WTC11 (cell line): ENCODE results near the gene PHLDA3. TPM values are rescaled to one million over a fixed set of nuclear protein-coding genes. Genes with fewer than 3 reads are reported as not detected.
A peak's percentile ranks its signal among the peaks of the same experiment; 100 is the strongest.

Experiments
- ATAC-seq: fragments of 200-7000 bp; cut with Tn5 transposase; 2 replicates; pipeline ENCODE4 v1.10.0; 2021; ENCODE audit warnings: mild to moderate bottlenecking, moderate library complexity
- CTCF ChIA-PET: fragments of 300-600 bp; sonication (Branson Sonifier 250); formaldehyde crosslinking; loops from one replicate; lab custom pipeline; 2021; ENCODE audit warnings: antibody characterized with exemption; lab: Charles Lee
- POLR2A ChIA-PET: fragments of 350-600 bp; sonication (Branson Sonifier 250); formaldehyde crosslinking; loops from one replicate; lab custom pipeline; 2021; ENCODE audit warnings: antibody characterized with exemption; lab: Charles Lee
- DNase-seq: peaks from one replicate; pipeline ENCODE4 v3.0.0; 2021; ENCODE audit warnings: low spot score
- H3K27ac Mint-ChIP-seq: 2 replicates; pipeline ENCODE4 v1.8.0; 2021; ENCODE audit warnings: mixed read lengths
- H3K27me3 Mint-ChIP-seq: 2 replicates; pipeline ENCODE4 v1.8.0; 2021; ENCODE audit warnings: low read depth, mild to moderate bottlenecking, moderate library complexity, mixed read lengths
- H3K36me3 Mint-ChIP-seq: 2 replicates; pipeline ENCODE4 v1.8.0; 2021; ENCODE audit warnings: mixed read lengths
- H3K4me1 Mint-ChIP-seq: 2 replicates; pipeline ENCODE4 v1.8.0; 2022; ENCODE audit warnings: mixed read lengths
- H3K4me3 Mint-ChIP-seq: 2 replicates; pipeline ENCODE4 v1.8.0; 2021; ENCODE audit warnings: mild to moderate bottlenecking, moderate library complexity, mixed read lengths
- H3K9me3 Mint-ChIP-seq: 2 replicates; pipeline ENCODE4 v1.8.0; 2021; ENCODE audit warnings: mixed read lengths
- ELF4 ChIP-seq: sonication (generic); formaldehyde crosslinking; IDR thresholded peaks from 2 replicates; pipeline ENCODE4 v1.8.1; 2022; ENCODE audit warnings: low read depth, mild to moderate bottlenecking, moderate library complexity, missing genetic modification reagents
- ETV6 ChIP-seq: sonication (generic); formaldehyde crosslinking; IDR thresholded peaks from 2 replicates; pipeline ENCODE4 v1.8.1; 2022; ENCODE audit warnings: mild to moderate bottlenecking, missing genetic modification reagents
- FOXK1 ChIP-seq: sonication (generic); formaldehyde crosslinking; IDR thresholded peaks from 2 replicates; pipeline ENCODE4 v1.8.0; 2022; ENCODE audit warnings: mild to moderate bottlenecking, moderate library complexity, missing genetic modification reagents
- FOXP1 ChIP-seq: sonication (generic); formaldehyde crosslinking; IDR thresholded peaks from 2 replicates; pipeline ENCODE4 v1.8.0; 2022; ENCODE audit warnings: missing genetic modification reagents, mild to moderate bottlenecking, moderate library complexity, borderline replicate concordance
- SMAD4 ChIP-seq: sonication (generic); formaldehyde crosslinking; IDR thresholded peaks from 2 replicates; pipeline ENCODE4 v1.8.0; 2022; ENCODE audit warnings: mild to moderate bottlenecking, missing genetic modification reagents
- ZBTB43 ChIP-seq: sonication (generic); formaldehyde crosslinking; IDR thresholded peaks from 2 replicates; pipeline ENCODE4 v1.8.1; 2023; ENCODE audit warnings: mild to moderate bottlenecking, missing genetic modification reagents
- ZNF121 ChIP-seq: sonication (generic); formaldehyde crosslinking; IDR thresholded peaks from 2 replicates; pipeline ENCODE4 v1.8.0; 2023; ENCODE audit warnings: missing genetic modification reagents
- total RNA-seq: library from RNA; stranded (reverse); gene quantifications from 3 replicates; pipeline ENCODE4 v1.2.3, GENCODE V29; 2021
- TF ChIP-seq, protein P1 (sequence below): fragments of 250-450 bp; sonication (Bioruptor Pico); IDR thresholded peaks from 2 replicates; pipeline ENCODE4 v1.9.0; 2021; ENCODE audit warnings: mild to moderate bottlenecking, borderline replicate concordance
- TF ChIP-seq, protein P2 (sequence below): fragments of 200-600 bp; IDR thresholded peaks from 2 replicates; pipeline ENCODE4 v1.8.0; 2022; ENCODE audit warnings: antibody characterized with exemption
- TF ChIP-seq, protein P3 (sequence below): sonication (generic); formaldehyde crosslinking; conservative IDR thresholded peaks from 2 replicates; pipeline ENCODE4 v1.8.1; 2023; ENCODE audit warnings: mild to moderate bottlenecking, low read depth, missing genetic modification reagents, moderate library complexity
- TF ChIP-seq, protein P4 (sequence below): sonication (generic); formaldehyde crosslinking; IDR thresholded peaks from 2 replicates; pipeline ENCODE4 v1.8.1; 2022; ENCODE audit warnings: mild to moderate bottlenecking, moderate library complexity, missing genetic modification reagents

PHLDA3 gene
- total RNA-seq, 1 experiment from 2014 or later: 95.1 TPM

DNA sequence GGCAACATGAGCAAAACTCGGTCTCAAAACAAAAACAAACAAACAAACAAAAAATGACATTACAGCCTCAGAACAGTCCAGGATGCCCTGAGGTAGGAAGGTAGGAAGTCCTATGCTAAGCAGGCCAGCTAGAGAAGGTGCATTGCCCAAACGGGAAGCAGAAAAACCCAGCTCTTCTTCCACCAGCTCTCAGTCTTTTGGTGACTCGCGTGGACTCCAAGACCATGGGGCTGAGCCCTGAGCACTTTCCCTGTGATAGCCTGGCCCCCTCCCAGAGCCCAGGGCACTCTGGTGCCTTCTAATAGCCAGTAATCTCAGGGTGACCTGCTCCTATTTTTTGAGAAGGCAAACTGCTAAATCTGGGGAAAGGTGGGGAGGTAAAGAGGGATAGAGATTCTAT lies 16.1 kb downstream of the PHLDA3 start:
- no peaks in the 10 kb centered on the region; the same call in 1 of the 2 replicates for H3K27me3 Mint-ChIP-seq
- no peaks in the 10 kb centered on the region for H3K36me3 Mint-ChIP-seq
- no peak for ATAC-seq
- ChIA-PET CTCF (interaction anchor here (0.6 to 3.6 kb wide), 5 partner anchors 10 to 60 kb away, joined by 4 to 31 read pairs (median 5); no protein-coding TSS in a partner anchor), POLR2A (interaction anchor here (0.6 kb wide), 1 partner anchor 25 kb away, joined by 3 read pairs; no protein-coding TSS in a partner anchor)
- H3K4me1 Mint-ChIP-seq: peaks cover 60% of the 10 kb centered on the region
- H3K4me3 Mint-ChIP-seq: no peak overlapping the region
- no peak overlapping the region for H3K27ac Mint-ChIP-seq
- no peak for TF ChIP-seq FOXK1
- H3K9me3 Mint-ChIP-seq: no peaks in the 10 kb centered on the region
- DNase-seq: no peak

DNA sequence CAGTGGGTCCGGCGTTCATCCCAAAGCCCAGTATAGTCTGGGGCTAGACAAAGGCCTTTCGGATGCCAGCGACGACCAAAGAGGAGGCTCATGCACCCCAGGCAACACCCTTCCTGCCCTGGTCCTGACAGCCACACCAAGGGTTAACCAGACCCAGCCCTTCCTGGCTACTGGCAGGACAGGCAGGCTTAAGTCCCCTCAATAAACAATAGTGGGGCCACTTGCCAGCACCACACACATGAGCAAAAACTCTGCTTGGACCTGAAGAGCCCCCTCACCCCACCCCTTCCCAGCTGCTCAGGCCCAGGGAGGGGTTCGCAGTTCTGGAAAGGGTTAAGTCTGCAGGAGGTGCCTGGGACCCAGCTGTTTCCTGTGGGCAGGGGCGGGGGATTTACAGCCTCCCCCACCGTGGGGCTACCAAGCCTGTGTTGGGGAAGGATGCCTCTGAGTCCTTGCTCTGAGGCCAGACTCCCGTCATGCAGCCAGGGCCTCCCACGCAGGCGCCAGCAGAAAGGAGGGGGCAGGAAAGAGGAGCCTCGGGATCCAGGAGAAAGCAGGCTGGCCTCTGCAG lies 18.2 kb downstream of the PHLDA3 start:
- peaks cover 42% of the 10 kb centered on the region for H3K4me1 Mint-ChIP-seq
- DNase-seq (peak; percentile 39), ATAC-seq (peak; percentile 11)
- no peaks in the 10 kb centered on the region; the same call in 1 of the 2 replicates for H3K27me3 Mint-ChIP-seq
- ChIA-PET POLR2A (no interaction called here), CTCF (interaction anchor here (2.0 to 8.3 kb wide), 5 partner anchors 12 to 62 kb away, joined by 10 to 264 read pairs (median 13); partner anchors contain the start of gene PHLDA3)
- no peaks in the 10 kb centered on the region for H3K9me3 Mint-ChIP-seq
- H3K4me3 Mint-ChIP-seq: no peak overlapping the region
- no peak overlapping the region for H3K27ac Mint-ChIP-seq
- no peaks in the 10 kb centered on the region for H3K36me3 Mint-ChIP-seq
- TF ChIP-seq SMAD4 (CRISPR knock-in tag): no peak

GRCh38 chr1:201448990-201449389 lies 20.0 kb downstream of the PHLDA3 start:
- ATAC-seq: no peak; the same call in 1 of the 2 replicates
- TF ChIP-seq ZNF121 (CRISPR knock-in tag): peak; percentile 86
- TF ChIP-seq, protein P1, sequence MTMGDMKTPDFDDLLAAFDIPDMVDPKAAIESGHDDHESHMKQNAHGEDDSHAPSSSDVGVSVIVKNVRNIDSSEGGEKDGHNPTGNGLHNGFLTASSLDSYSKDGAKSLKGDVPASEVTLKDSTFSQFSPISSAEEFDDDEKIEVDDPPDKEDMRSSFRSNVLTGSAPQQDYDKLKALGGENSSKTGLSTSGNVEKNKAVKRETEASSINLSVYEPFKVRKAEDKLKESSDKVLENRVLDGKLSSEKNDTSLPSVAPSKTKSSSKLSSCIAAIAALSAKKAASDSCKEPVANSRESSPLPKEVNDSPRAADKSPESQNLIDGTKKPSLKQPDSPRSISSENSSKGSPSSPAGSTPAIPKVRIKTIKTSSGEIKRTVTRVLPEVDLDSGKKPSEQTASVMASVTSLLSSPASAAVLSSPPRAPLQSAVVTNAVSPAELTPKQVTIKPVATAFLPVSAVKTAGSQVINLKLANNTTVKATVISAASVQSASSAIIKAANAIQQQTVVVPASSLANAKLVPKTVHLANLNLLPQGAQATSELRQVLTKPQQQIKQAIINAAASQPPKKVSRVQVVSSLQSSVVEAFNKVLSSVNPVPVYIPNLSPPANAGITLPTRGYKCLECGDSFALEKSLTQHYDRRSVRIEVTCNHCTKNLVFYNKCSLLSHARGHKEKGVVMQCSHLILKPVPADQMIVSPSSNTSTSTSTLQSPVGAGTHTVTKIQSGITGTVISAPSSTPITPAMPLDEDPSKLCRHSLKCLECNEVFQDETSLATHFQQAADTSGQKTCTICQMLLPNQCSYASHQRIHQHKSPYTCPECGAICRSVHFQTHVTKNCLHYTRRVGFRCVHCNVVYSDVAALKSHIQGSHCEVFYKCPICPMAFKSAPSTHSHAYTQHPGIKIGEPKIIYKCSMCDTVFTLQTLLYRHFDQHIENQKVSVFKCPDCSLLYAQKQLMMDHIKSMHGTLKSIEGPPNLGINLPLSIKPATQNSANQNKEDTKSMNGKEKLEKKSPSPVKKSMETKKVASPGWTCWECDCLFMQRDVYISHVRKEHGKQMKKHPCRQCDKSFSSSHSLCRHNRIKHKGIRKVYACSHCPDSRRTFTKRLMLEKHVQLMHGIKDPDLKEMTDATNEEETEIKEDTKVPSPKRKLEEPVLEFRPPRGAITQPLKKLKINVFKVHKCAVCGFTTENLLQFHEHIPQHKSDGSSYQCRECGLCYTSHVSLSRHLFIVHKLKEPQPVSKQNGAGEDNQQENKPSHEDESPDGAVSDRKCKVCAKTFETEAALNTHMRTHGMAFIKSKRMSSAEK: no peak
- no peak overlapping the region for H3K27ac Mint-ChIP-seq
- no peaks in the 10 kb centered on the region for H3K36me3 Mint-ChIP-seq
- peaks cover 29% of the 10 kb centered on the region for H3K4me1 Mint-ChIP-seq
- DNase-seq: no peak
- no peak overlapping the region for H3K4me3 Mint-ChIP-seq
- CTCF ChIA-PET: interaction anchor here (0.6 to 8.3 kb wide), 38 partner anchors 8 to 498 kb away, joined by 3 to 264 read pairs (median 7); partner anchors contain the start of genes CSRP1, LMOD1, PHLDA3 and PKP1
- peaks cover under 1% of the 10 kb centered on the region; the same call in 1 of the 2 replicates for H3K27me3 Mint-ChIP-seq
- POLR2A ChIA-PET: interaction anchor here (1.3 kb wide), 3 partner anchors 9 to 32 kb away, joined by 3 to 17 read pairs (median 8); partner anchors contain the start of gene PHLDA3
- H3K9me3 Mint-ChIP-seq: no peaks in the 10 kb centered on the region

DNA sequence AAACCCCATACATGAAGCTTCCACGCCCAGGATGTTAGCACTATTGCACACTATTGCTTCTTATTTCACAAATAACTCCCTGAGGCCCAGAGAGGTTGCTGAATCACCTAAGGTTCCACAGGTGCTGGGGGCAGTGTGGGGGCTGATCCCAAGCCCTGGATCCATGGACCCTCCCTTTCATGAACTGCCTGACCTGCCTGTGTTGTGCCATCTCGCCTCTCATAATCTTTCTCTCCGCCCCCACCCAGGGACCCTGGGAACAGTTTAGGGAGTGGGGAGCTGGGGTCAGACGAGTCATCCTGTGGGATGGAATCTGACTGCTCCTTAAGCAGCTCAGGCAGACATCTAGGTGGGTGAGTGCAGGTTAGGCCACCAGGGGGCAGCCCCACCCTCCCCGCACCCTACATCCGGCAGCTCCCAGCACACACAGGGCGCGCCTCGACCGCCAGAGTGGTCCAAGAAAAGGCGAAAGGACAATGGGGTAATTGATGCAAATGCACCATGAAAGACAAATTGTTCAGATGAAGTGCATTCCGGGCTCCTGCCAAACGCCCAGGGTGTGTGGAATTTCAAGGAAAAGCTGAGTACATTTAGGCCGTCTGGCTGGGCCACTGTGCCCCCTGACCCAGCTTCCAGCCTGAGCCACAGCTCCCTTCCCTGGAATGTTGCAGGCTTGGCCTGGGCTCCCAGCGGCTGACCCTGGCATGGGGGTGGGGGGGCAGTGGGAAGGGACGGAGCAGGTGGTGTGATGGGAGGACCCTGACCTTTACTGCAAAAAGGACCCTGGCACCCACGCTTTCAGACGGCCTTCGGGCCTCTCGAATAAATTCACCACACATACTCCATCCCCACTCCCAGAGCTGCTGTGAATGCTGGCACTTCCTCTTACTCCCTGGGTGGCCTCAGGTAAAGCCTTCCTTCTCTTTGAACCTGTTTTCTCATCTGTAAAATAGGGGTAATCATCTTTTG lies 20.8 kb downstream of the PHLDA3 start:
- H3K27ac Mint-ChIP-seq: no peak overlapping the region
- TF ChIP-seq, protein P2, sequence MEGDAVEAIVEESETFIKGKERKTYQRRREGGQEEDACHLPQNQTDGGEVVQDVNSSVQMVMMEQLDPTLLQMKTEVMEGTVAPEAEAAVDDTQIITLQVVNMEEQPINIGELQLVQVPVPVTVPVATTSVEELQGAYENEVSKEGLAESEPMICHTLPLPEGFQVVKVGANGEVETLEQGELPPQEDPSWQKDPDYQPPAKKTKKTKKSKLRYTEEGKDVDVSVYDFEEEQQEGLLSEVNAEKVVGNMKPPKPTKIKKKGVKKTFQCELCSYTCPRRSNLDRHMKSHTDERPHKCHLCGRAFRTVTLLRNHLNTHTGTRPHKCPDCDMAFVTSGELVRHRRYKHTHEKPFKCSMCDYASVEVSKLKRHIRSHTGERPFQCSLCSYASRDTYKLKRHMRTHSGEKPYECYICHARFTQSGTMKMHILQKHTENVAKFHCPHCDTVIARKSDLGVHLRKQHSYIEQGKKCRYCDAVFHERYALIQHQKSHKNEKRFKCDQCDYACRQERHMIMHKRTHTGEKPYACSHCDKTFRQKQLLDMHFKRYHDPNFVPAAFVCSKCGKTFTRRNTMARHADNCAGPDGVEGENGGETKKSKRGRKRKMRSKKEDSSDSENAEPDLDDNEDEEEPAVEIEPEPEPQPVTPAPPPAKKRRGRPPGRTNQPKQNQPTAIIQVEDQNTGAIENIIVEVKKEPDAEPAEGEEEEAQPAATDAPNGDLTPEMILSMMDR: peak; percentile 80
- TF ChIP-seq ETV6: no peak
- TF ChIP-seq, protein P3, sequence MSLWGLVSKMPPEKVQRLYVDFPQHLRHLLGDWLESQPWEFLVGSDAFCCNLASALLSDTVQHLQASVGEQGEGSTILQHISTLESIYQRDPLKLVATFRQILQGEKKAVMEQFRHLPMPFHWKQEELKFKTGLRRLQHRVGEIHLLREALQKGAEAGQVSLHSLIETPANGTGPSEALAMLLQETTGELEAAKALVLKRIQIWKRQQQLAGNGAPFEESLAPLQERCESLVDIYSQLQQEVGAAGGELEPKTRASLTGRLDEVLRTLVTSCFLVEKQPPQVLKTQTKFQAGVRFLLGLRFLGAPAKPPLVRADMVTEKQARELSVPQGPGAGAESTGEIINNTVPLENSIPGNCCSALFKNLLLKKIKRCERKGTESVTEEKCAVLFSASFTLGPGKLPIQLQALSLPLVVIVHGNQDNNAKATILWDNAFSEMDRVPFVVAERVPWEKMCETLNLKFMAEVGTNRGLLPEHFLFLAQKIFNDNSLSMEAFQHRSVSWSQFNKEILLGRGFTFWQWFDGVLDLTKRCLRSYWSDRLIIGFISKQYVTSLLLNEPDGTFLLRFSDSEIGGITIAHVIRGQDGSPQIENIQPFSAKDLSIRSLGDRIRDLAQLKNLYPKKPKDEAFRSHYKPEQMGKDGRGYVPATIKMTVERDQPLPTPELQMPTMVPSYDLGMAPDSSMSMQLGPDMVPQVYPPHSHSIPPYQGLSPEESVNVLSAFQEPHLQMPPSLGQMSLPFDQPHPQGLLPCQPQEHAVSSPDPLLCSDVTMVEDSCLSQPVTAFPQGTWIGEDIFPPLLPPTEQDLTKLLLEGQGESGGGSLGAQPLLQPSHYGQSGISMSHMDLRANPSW (CRISPR knock-in tag): no peak
- peak; percentile 35; the same call in 1 of the 2 replicates for TF ChIP-seq FOXP1 (CRISPR knock-in tag)
- TF ChIP-seq, protein P4, sequence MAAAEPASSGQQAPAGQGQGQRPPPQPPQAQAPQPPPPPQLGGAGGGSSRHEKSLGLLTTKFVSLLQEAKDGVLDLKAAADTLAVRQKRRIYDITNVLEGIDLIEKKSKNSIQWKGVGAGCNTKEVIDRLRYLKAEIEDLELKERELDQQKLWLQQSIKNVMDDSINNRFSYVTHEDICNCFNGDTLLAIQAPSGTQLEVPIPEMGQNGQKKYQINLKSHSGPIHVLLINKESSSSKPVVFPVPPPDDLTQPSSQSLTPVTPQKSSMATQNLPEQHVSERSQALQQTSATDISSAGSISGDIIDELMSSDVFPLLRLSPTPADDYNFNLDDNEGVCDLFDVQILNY (CRISPR knock-in tag): no peak
- 0 out of 2 replicates have a peak, but pooled peaks have one; percentile 39 for TF ChIP-seq ZBTB43 (CRISPR knock-in tag)
- TF ChIP-seq ELF4 (CRISPR knock-in tag): no peak

More for the DNA sequence above, 20.8 kb downstream of the PHLDA3 start:
- ChIA-PET CTCF (interaction anchor here (0.5 to 8.3 kb wide), 75 partner anchors 9 to 551 kb away, joined by 3 to 264 read pairs (median 5); partner anchors contain the start of genes CSRP1, LAD1, LMOD1 and NAV1), POLR2A (interaction anchor here (0.6 to 1.3 kb wide), 5 partner anchors 9 to 33 kb away, joined by 3 to 17 read pairs (median 4); partner anchors contain the start of gene PHLDA3)
- H3K4me3 Mint-ChIP-seq: no peak overlapping the region
- peaks cover 3% of the 10 kb centered on the region; the same call in 1 of the 2 replicates for H3K27me3 Mint-ChIP-seq
- peaks cover 35% of the 10 kb centered on the region for H3K4me1 Mint-ChIP-seq
- H3K9me3 Mint-ChIP-seq: no peaks in the 10 kb centered on the region
- no peaks in the 10 kb centered on the region for H3K36me3 Mint-ChIP-seq
- peak; percentile 83 for DNase-seq
- peak; percentile 89 for ATAC-seq
